ENCODE results near the gene COPB1.

Gene COPB1

DNA sequence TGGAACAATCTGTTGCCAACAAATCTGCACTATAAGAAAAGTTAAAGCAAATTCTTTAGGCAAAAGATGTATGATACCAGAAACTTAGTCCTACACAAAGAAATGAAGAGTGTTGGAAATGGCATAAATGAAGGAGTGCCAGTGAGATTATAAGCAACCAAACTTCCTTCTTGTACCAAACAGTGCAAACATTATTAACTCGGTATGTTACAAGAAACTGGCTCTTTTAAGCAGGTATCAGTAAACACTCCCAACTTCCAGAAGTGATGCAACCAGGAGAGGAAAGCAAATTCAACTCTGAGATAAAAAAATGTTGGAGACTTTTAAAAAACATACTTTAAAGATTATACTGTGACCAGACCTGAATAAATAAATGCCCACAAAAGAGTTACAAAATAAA, 28.5 kb downstream of the COPB1 start:
- H3K4me3 ChIP-seq (ENCODE audit: low read depth, low read length), result no peak overlapping the region
- DNase-seq (ENCODE audit: low read depth), result no peak
- TF ChIP-seq, protein P1, sequence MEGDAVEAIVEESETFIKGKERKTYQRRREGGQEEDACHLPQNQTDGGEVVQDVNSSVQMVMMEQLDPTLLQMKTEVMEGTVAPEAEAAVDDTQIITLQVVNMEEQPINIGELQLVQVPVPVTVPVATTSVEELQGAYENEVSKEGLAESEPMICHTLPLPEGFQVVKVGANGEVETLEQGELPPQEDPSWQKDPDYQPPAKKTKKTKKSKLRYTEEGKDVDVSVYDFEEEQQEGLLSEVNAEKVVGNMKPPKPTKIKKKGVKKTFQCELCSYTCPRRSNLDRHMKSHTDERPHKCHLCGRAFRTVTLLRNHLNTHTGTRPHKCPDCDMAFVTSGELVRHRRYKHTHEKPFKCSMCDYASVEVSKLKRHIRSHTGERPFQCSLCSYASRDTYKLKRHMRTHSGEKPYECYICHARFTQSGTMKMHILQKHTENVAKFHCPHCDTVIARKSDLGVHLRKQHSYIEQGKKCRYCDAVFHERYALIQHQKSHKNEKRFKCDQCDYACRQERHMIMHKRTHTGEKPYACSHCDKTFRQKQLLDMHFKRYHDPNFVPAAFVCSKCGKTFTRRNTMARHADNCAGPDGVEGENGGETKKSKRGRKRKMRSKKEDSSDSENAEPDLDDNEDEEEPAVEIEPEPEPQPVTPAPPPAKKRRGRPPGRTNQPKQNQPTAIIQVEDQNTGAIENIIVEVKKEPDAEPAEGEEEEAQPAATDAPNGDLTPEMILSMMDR (conservative IDR thresholded peaks at IDR 0.05; ENCODE audit: low read depth, low read length), result no peak

DNA sequence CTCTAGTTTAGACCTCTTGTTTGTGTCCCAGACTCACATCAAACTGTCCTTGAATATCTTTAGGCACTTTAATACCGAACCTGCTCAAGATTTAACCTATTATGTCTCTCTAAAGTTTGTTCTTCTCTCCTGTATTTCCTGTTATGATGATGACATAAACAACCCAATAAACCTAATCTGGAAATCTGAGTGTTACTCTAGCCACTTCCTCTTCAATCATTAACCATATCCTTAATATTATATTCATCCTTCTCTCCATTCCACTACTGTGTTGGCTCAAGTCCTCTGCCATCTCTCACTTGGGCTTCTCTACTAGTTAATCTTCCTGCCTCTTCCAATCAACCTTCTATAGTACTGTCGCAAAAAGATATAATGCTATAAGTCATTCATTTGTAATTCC, 36.0 kb downstream of the COPB1 start:
- H3K4me3 ChIP-seq (ENCODE audit: low read depth, low read length), result no peak overlapping the region
- TF ChIP-seq, protein P1 (conservative IDR thresholded peaks at IDR 0.05; ENCODE audit: low read depth, low read length), result no peak
- no peak for DNase-seq (ENCODE audit: low read depth)

DNA sequence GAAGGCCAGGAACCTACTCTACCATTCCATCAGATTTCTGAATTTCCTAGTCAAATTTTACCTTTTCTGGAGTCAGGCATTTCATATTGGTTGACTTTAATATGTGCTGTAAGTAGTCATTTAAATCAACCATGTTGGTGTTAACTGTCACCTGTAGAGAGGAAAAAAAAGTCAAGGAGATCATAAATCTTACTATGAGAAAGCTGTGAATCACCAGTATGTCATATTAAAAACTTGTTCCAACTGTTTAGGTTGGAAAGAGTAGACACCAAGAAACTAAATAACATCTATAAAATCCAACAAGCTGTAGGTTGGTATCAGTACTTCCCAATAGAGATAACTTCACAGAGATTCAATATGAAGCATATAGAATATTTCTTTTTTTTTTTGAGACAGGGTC, 39.5 kb downstream of the COPB1 start:
- H3K4me3 ChIP-seq (ENCODE audit: low read depth, low read length), result no peak overlapping the region
- TF ChIP-seq, protein P1 (conservative IDR thresholded peaks at IDR 0.05; ENCODE audit: low read depth, low read length), result no peak
- no peak for DNase-seq (ENCODE audit: low read depth)

DNA sequence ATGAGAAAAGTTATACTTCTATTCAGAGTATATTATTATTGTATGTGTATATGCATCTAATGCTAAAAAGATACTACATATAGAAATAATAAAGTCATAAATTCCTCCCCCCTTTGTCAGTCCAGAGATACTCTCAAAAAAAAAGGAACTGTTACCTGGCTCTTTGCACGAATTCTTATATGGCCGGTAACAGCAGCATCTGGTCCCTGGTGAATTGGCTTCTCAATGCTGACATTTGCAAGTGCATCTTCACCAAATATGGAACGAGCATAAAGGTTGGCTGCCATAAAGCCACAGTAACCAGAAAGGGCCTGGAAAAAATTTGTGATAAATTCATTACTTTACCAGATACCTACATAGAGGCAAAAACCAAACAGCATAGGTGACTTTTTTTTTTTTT, 41.2 kb downstream of the COPB1 start:
- DNase-seq (ENCODE audit: low read depth), result no peak
- TF ChIP-seq, protein P1 (conservative IDR thresholded peaks at IDR 0.05; ENCODE audit: low read depth, low read length), result no peak
- H3K4me3 ChIP-seq (ENCODE audit: low read depth, low read length), result no peak overlapping the region

DNA sequence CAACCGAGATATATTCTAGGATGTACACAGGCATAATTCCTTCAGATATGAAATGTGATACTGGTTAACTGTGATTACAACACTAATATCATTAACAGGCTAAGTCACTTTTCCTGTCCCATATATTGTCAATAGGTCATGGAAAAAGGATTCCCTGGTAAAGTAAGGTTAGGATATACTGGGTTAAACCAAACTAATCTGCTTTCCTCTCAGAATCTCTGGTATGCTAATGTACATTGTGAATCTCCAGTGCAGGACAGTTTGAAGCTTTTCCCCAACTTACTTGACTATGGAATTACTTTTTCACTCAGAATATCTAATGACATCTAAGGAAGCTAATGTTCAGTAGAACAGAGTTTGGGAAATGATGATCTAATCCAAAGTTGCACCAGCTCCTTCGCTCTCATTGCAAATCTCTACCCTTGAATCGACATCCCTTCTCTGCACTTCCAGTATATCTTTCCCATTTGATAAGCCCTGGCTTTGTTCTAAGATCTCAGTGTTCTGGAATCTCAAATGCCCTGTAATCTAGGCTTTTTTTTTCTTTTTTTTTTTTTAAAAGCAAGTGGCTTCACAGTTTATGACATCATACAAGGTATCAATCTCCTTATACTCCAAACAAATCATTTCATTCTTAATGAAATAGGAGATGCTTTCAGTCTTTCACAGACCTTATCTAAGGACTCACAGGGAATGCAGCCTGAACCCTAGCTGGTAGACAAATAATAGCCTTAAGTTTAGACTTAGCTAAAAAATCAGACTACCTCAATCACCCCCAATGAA, 43.8 kb downstream of the COPB1 start:
- H3K4me3 ChIP-seq (ENCODE audit: low read depth, low read length), result no peak overlapping the region
- TF ChIP-seq, protein P1 (conservative IDR thresholded peaks at IDR 0.05; ENCODE audit: low read depth, low read length), result no peak
- DNase-seq (ENCODE audit: low read depth), result peak; percentile 23

DNA sequence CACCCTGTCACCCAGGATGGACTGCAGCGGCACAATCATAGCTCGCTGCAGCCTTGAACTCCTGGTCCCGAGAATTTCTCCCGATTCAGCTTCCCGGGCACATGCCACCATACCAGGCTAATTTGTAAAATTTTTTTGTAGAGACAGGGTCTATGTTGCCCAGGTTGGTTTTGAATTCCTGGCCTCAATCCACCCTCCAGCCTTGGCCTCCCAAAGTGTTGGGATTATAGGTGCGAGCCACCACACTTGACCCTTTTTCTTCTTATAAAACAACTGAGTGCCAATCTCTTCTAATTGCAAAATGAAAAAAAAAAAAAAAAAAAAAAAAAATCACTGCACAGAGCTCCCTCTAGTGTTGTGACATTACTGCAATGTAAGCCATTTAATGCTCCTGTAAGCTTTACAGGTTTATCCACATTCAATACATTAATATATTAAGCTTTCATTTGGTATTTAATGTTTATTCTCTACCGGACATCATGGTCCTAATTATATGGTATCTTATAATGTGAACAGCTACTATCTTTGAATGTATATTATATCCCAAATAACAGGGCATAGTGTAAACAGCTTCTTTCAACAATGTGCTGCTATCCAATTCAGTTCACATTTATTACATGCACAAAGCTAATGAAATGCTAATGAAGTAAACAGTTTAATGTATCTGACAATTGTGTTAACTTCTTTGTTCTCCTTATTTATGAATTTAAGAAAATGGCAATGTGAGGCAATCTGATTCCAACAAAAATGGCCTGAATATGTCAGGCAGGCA, 44.6 kb downstream of the COPB1 start:
- DNase-seq (ENCODE audit: low read depth), result peak; percentile 62

More for the DNA sequence above, 44.6 kb downstream of the COPB1 start:
- no peak overlapping the region for H3K4me3 ChIP-seq (ENCODE audit: low read depth, low read length)
- TF ChIP-seq, protein P1 (conservative IDR thresholded peaks at IDR 0.05; ENCODE audit: low read depth, low read length), result peak; percentile 66

Measured in choroid plexus epithelial cell (primary cell).